Psoas muscle (tissue), 8 donors: ENCODE measurements around the gene DENND1A. TPM values are rescaled to one million over a fixed set of nuclear protein-coding genes. Genes with fewer than 3 reads are reported as not detected.

Experiments
- ATAC-seq, 4 donors: fragments of 200-7000 bp; cut with Tn5 transposase; one replicate each; pipeline ENCODE4 v1.9.1; 2020; ENCODE audit warnings: moderate library complexity in 3 of 4, mild to moderate bottlenecking in 2 of 4
- DNase-seq, 2 donors: peaks; one replicate each; pipeline ENCODE4 v3.0.0-alpha.2; 2020
- H3K27ac ChIP-seq: fragments of 200-600 bp; one replicate; pipeline ENCODE4 v1.8.0; 2022
- H3K27me3 ChIP-seq, 3 donors: fragments of 200-600 bp in 1 of 3; one replicate each; pipeline versions ENCODE4 v1.6.1 to v1.8.0; 2013 to 2022; ENCODE audit warnings: low read length in 2 of 3, mild to moderate bottlenecking in 2 of 3, moderate library complexity in 1 of 3; ENCODE audit not compliant: insufficient read depth in 3 of 3
- H3K36me3 ChIP-seq, 2 donors: fragments of 200-600 bp in 1 of 2; one replicate each; pipeline versions ENCODE4 v1.6.1 to v1.8.0; 2013 to 2022; ENCODE audit warnings: low read depth in 1 of 2, mild to moderate bottlenecking in 1 of 2, moderate library complexity in 1 of 2; ENCODE audit not compliant: insufficient read depth in 1 of 2
- H3K4me1 ChIP-seq: fragments of 200-600 bp; one replicate; pipeline ENCODE4 v1.8.0; 2022
- H3K4me3 ChIP-seq: fragments of 200-600 bp; one replicate; pipeline ENCODE4 v1.8.0; 2022; ENCODE audit warnings: mild to moderate bottlenecking
- H3K9me3 ChIP-seq: fragments of 200-600 bp; one replicate; pipeline ENCODE4 v1.8.0; 2022
- WGBS, 3 donors: extraction: QIAGEN DNeasy Blood & Tissue Kit; methylation state at CpG; one replicate each; pipeline versions ENCODE4 v1.1.6 to v1.1.7; 2013; 5-methylcytosine and 5-hydroxymethylcytosine counted together
- intact Hi-C, 2 donors: fragments of 100-400 bp; cut with DNase I; formaldehyde crosslinking; loops; one replicate each; pipeline versions ENCODE4 v1.11.0 to v1.14.2; 2022
- polyA plus RNA-seq, 3 donors: library from polyadenylated mRNA; stranded (reverse); fragments of 200-250 nt; gene quantifications; one replicate each; pipeline ENCODE4 v1.2.3, GENCODE V29; 2013
- total RNA-seq, 4 donors: library from RNA; stranded (reverse); fragmentation: NEBNext Ultra II Directional in 2 of 4; extraction: Animal tissue kit (Norgen Biotek cat#: 25700) in 2 of 4; gene quantifications; one replicate each; pipeline versions ENCODE4 v1.2.1 to v1.2.4, GENCODE V29; 2021 to 2023
- TF ChIP-seq, protein P1 (sequence below): fragments of 200-600 bp; IDR thresholded peaks from one replicate; pipeline ENCODE4 v1.8.0; 2022; ENCODE audit warnings: antibody characterized with exemption
- donor health status: healthy with polysubstance abuse.
- donor health status: DM: no; HTN: no; CAD: no; lungs with moderate emphysema.
- donor health status: Bipolar disorder and iron deficiency.
- donor health status: healthy.
- donor health status: DM: yes; HTN: yes; CAD: no.
- donor health status: DM: no; HTN: no; CAD: no.
- donor health status: DM: no; HTN: no; CAD: no.
- donor health status: DM: yes; HTN: yes; CAD: no.

DENND1A gene
- total and polyA plus RNA-seq, 7 donors: 6.1 to 17.3 (median 13.9) TPM

GRCh38 chr9:123925819-123926218 lies 4.1 kb downstream of the DENND1A start:
- 70 to 73% (median 72%) methylated on average over 2 of the region's 2 CpGs for WGBS, 3 donors
- no peaks in the 10 kb centered on the region for H3K36me3 ChIP-seq

GRCh38 chr9:123925161-123925560 lies 4.8 kb downstream of the DENND1A start:
- Histone ChIP-seq H3K4me1 (peaks cover 17% of the 10 kb centered on the region), H3K36me3 (no peaks in the 10 kb centered on the region), H3K9me3 (no peaks in the 10 kb centered on the region), H3K4me3 (no peak overlapping the region), H3K27me3 (no peaks in the 10 kb centered on the region), H3K27ac (no peak overlapping the region)
- no peak for DNase-seq
- no peak for ATAC-seq
- TF ChIP-seq, protein P1, sequence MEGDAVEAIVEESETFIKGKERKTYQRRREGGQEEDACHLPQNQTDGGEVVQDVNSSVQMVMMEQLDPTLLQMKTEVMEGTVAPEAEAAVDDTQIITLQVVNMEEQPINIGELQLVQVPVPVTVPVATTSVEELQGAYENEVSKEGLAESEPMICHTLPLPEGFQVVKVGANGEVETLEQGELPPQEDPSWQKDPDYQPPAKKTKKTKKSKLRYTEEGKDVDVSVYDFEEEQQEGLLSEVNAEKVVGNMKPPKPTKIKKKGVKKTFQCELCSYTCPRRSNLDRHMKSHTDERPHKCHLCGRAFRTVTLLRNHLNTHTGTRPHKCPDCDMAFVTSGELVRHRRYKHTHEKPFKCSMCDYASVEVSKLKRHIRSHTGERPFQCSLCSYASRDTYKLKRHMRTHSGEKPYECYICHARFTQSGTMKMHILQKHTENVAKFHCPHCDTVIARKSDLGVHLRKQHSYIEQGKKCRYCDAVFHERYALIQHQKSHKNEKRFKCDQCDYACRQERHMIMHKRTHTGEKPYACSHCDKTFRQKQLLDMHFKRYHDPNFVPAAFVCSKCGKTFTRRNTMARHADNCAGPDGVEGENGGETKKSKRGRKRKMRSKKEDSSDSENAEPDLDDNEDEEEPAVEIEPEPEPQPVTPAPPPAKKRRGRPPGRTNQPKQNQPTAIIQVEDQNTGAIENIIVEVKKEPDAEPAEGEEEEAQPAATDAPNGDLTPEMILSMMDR: no peak
- 89 to 92% (median 90%) methylated on average over 3 of the region's 3 CpGs for WGBS, 3 donors
- intact Hi-C loops: no loop called here

More at GRCh38 chr9:123925819-123926218, 4.1 kb downstream of the DENND1A start:
- Histone ChIP-seq H3K9me3 (no peaks in the 10 kb centered on the region), H3K27ac (no peak overlapping the region), H3K4me3 (no peak overlapping the region), H3K4me1 (peaks cover 23% of the 10 kb centered on the region), H3K27me3 (no peaks in the 10 kb centered on the region)
- ATAC-seq (no peak), DNase-seq (no peak)
- intact Hi-C loops: no loop called here
- TF ChIP-seq, protein P1: no peak

DNA sequence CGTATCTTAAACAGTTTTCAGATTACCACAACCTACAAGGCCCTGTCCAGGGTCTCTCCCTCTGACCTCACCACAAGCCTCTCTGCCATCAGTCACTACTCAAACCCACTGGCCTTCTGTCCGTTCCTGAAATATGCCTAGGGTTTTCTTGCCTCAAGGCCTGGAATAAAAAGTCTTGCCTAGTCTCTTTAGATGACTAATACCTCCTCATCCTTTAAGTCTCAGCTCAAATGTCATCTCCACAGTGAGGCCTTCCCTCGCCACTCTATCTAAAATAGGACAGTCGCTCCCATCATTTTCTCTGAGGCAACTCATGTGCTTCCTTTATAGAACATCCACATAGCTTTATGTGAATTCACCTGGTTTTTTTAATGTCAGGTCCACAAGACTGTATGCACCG lies 5.2 kb downstream of the DENND1A start:
- H3K4me1 ChIP-seq: peaks cover 17% of the 10 kb centered on the region
- H3K27me3 ChIP-seq: no peaks in the 10 kb centered on the region
- no peak for DNase-seq
- H3K4me3 ChIP-seq: no peak overlapping the region
- peak; percentile 27 to 64 (median 50) for ATAC-seq
- H3K27ac ChIP-seq: no peak overlapping the region
- no peaks in the 10 kb centered on the region for H3K36me3 ChIP-seq
- H3K9me3 ChIP-seq: no peaks in the 10 kb centered on the region
- 85 to 96% (median 93%) methylated on average over 5 of the region's 5 CpGs for WGBS, 3 donors
- TF ChIP-seq, protein P1: no peak
- intact Hi-C loops: no loop called here

DNA sequence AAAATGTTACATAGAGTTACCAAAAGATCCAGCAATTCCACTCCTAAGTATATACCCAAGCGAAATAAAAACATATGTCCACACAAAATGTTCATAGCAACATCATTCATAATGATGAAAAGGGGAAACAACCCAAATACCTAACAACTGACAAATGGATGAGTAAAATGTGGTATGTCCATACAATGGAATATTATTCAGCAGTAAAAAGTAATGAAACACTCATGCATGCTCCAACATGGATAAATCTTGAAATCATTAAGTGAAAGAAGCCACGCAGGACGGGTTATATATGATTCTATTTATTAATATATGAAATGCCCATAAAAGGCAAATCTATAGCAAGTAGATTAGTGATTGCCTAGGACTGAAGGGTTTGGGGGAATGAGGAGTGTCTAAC lies 6.0 kb downstream of the DENND1A start:
- 88 to 99% (median 98%) methylated on average over 3 of the region's 3 CpGs for WGBS, 3 donors
- no peaks in the 10 kb centered on the region for H3K27me3 ChIP-seq
- peaks cover 17% of the 10 kb centered on the region for H3K4me1 ChIP-seq
- no peaks in the 10 kb centered on the region for H3K9me3 ChIP-seq
- no peak overlapping the region for H3K27ac ChIP-seq
- no peak for ATAC-seq
- no peak for DNase-seq
- intact Hi-C loops: no loop called here
- TF ChIP-seq, protein P1: no peak
- no peak overlapping the region for H3K4me3 ChIP-seq
- H3K36me3 ChIP-seq: no peaks in the 10 kb centered on the region

DNA sequence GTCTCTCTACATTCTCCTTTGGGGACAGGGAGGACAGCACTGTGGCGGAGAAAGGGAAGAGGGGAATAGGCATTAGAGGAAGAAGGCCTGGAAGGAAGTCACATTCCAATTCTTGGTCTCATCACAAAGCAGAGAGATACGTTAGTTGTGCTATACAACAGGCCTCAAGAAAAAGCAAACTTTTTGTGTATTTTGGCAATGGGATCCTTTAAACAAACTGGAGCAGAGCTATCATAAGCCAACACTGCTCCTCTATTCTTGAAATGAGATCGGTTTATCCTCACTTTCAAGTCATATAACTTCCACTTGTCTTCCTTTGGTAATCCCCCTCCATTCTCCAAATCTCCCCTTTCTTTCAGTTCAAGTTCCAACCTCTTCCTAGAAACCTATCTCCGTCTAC lies 6.5 kb downstream of the DENND1A start:
- no peaks in the 10 kb centered on the region for H3K9me3 ChIP-seq
- ATAC-seq (no peak), DNase-seq (no peak)
- TF ChIP-seq, protein P1: no peak
- intact Hi-C loops: no loop called here
- 77 to 92% (median 91%) methylated on average over 4 of the region's 4 CpGs for WGBS, 3 donors
- no peaks in the 10 kb centered on the region for H3K27me3 ChIP-seq
- H3K27ac ChIP-seq: no peak overlapping the region
- H3K36me3 ChIP-seq: no peaks in the 10 kb centered on the region
- no peak overlapping the region for H3K4me3 ChIP-seq
- peaks cover 11% of the 10 kb centered on the region for H3K4me1 ChIP-seq
